ENCODE data around the gene OLA1.
"Not testable (repeated sequence)": the region's sequence is repeated elsewhere in the genome, so short reads cannot be mapped to it uniquely, and the experiment has no call there.

The OLA1 gene

DNA sequence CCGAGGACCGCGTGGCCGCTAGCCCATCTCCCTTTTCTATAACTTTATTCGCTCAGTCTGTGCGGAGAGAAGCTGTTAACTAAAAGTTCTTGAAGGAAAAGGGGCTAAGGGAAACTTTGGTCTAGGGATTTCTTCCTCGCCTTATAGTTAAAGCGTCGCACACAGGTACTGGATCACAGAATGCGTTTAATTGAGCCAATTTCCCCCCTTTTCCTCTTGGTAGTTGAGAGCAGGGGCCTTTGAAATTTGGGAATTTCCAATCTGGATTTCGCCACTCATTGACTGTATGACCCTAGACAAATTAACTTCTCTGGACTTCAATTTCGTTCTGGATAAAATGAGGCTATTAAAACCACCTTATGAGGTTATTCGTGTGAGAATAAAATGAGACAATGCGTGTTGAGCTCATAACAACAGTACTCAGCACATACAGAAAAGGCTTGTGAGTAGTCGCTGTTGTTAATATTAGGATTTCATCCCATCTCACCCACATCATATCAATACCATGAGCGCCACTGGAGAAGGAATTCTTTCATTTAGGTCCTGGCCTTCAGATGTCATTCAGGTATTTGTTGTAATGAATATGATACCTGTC, 763 bp upstream of the OLA1 start:
- no peaks in the 10 kb centered on the region for H3K36me3 ChIP-seq (ENCODE audit: control insufficient read depth in 1 of 2, insufficient read depth in 2 of 2, low read length in 2 of 2)
- H3K4me1 ChIP-seq (ENCODE audit: control insufficient read depth in 1 of 2, insufficient read depth in 2 of 2, low read length in 2 of 2), result peaks cover 0 to 5% of the 10 kb centered on the region in 2 donors
- H3K27ac ChIP-seq (ENCODE audit: low read length), result peak overlapping the region; percentile 79
- H3K9me3 ChIP-seq (ENCODE audit: control insufficient read depth in 1 of 2, low read length in 2 of 2), result no peaks in the 10 kb centered on the region
- no peaks in the 10 kb centered on the region for H3K27me3 ChIP-seq (ENCODE audit: low read depth, low read length)
- peak overlapping the region; percentile 78 to 81 for H3K4me3 ChIP-seq (ENCODE audit: low read depth in 1 of 2, low read length in 2 of 2)

DNA sequence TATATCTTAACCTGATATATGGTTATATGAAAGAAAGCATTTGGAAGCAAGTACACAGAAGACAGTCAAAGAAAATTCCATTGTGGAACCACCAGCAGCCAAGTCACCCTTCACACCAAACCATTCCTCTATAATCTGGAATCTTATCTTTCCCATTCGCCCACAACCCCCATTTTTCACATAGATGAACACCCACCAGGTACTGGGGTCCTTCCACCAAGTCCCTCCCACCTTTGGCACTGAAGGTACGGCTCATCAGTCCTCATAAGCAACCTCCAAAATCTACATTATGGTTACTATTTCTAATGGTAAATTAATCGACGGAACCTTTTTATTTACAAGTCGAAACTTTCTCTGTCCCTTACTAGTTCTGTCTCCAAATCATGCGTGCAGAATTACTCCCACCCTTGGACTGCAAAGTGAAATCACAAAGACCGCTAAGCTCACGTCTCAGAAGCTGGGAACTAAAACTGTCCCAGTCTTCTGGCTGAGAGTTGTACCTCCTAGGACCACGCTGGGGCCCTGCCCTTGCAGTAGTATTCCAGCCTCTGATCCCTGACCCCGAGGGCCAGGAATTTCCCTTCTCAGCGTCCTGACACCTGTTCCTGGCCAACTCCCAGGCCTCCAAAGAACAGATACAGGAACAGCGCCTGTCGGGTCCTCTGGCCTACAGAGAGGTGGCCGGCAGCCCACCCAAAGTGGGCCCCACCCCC, 702 bp downstream of the OLA1 start:
- H3K4me3 ChIP-seq (ENCODE audit: low read depth in 1 of 2, low read length in 2 of 2), result peak overlapping the region; percentile 81 to 84
- H3K27me3 ChIP-seq (ENCODE audit: low read depth, low read length), result no peaks in the 10 kb centered on the region
- H3K4me1 ChIP-seq (ENCODE audit: control insufficient read depth in 1 of 2, insufficient read depth in 2 of 2, low read length in 2 of 2), result peaks cover 0 to 5% of the 10 kb centered on the region in 2 donors
- no peaks in the 10 kb centered on the region for H3K36me3 ChIP-seq (ENCODE audit: control insufficient read depth in 1 of 2, insufficient read depth in 2 of 2, low read length in 2 of 2)
- H3K9me3 ChIP-seq (ENCODE audit: control insufficient read depth in 1 of 2, low read length in 2 of 2), result no peaks in the 10 kb centered on the region
- H3K27ac ChIP-seq (ENCODE audit: low read length), result peak overlapping the region; percentile 60

- Histone ChIP-seq H3K4me1 (ENCODE audit: control insufficient read depth in 1 of 2, insufficient read depth in 2 of 2, low read length in 2 of 2) (peaks cover 0 to 5% of the 10 kb centered on the region in 2 donors), H3K27me3 (ENCODE audit: low read depth, low read length) (no peaks in the 10 kb centered on the region), H3K27ac (ENCODE audit: low read length) (no peak overlapping the region), H3K4me3 (ENCODE audit: low read depth in 1 of 2, low read length in 2 of 2) (no peak overlapping the region), H3K36me3 (ENCODE audit: control insufficient read depth in 1 of 2, insufficient read depth in 2 of 2, low read length in 2 of 2) (peaks cover 0 to 6% of the 10 kb centered on the region in 2 donors), H3K9me3 (ENCODE audit: control insufficient read depth in 1 of 2, low read length in 2 of 2) (no peaks in the 10 kb centered on the region)
These were observed 1.4 kb downstream of the OLA1 start for GRCh38 chr2:174246944-174247381.

- not testable (repeated sequence) for H3K27me3 ChIP-seq (ENCODE audit: low read depth, low read length); H3K27ac ChIP-seq (ENCODE audit: low read length); H3K4me1 ChIP-seq (ENCODE audit: control insufficient read depth in 1 of 2, insufficient read depth in 2 of 2, low read length in 2 of 2); H3K4me3 ChIP-seq (ENCODE audit: low read depth in 1 of 2, low read length in 2 of 2); H3K9me3 ChIP-seq (ENCODE audit: control insufficient read depth in 1 of 2, low read length in 2 of 2); H3K36me3 ChIP-seq (ENCODE audit: control insufficient read depth in 1 of 2, insufficient read depth in 2 of 2, low read length in 2 of 2)
These were observed 2.7 kb downstream of the OLA1 start for GRCh38 chr2:174245628-174246027.

DNA sequence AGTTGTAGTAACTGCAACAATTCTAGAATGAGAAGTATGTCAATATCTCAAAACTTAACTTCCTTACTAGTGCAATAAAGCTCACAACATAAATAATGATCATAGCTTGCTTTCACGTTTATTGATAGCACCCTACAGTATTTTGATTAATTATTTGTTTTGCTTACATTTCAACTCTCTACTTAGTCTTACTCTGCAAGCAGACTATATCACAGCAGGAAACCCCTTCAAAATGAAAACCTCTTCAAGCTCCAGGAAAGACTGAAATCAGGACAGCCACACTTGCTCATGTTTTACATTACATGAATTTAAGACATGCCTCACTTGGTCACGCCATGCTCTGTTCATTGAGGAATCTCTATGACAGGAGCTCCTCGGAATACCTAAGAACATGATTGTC, 3.3 kb downstream of the OLA1 start:
- no peaks in the 10 kb centered on the region for H3K27me3 ChIP-seq (ENCODE audit: low read depth, low read length)
- no peak overlapping the region for H3K27ac ChIP-seq (ENCODE audit: low read length)
- no peak overlapping the region for H3K4me3 ChIP-seq (ENCODE audit: low read depth in 1 of 2, low read length in 2 of 2)
- peaks cover 0 to 6% of the 10 kb centered on the region in 2 donors for H3K36me3 ChIP-seq (ENCODE audit: control insufficient read depth in 1 of 2, insufficient read depth in 2 of 2, low read length in 2 of 2)
- no peaks in the 10 kb centered on the region for H3K9me3 ChIP-seq (ENCODE audit: control insufficient read depth in 1 of 2, low read length in 2 of 2)
- H3K4me1 ChIP-seq (ENCODE audit: control insufficient read depth in 1 of 2, insufficient read depth in 2 of 2, low read length in 2 of 2), result peaks cover 0 to 5% of the 10 kb centered on the region in 2 donors

DNA sequence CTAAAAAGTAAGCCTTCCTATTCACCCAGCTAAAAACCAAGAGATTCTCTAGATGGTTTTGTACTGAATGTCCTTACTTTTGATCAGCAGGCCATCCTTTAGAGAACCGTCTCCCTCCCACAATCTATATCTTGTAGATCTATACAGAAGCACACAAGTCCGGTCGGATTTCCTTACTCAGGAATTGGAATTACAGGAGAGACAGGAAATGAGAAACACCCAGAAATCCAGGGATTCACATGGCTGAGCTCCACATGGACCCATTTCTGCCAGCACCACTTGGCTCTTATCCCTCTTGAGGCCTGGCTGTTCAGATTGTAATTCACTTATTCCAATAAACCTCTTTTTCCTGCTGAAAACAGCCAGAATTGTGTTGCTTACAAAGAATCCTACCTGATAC, 4.5 kb downstream of the OLA1 start:
- Histone ChIP-seq H3K4me3 (ENCODE audit: low read depth in 1 of 2, low read length in 2 of 2) (no peak overlapping the region), H3K27ac (ENCODE audit: low read length) (no peak overlapping the region), H3K4me1 (ENCODE audit: control insufficient read depth in 1 of 2, insufficient read depth in 2 of 2, low read length in 2 of 2) (peaks cover 0 to 5% of the 10 kb centered on the region in 2 donors), H3K27me3 (ENCODE audit: low read depth, low read length) (no peaks in the 10 kb centered on the region), H3K36me3 (ENCODE audit: control insufficient read depth in 1 of 2, insufficient read depth in 2 of 2, low read length in 2 of 2) (peaks cover 0 to 6% of the 10 kb centered on the region in 2 donors), H3K9me3 (ENCODE audit: control insufficient read depth in 1 of 2, low read length in 2 of 2) (no peaks in the 10 kb centered on the region)

DNA sequence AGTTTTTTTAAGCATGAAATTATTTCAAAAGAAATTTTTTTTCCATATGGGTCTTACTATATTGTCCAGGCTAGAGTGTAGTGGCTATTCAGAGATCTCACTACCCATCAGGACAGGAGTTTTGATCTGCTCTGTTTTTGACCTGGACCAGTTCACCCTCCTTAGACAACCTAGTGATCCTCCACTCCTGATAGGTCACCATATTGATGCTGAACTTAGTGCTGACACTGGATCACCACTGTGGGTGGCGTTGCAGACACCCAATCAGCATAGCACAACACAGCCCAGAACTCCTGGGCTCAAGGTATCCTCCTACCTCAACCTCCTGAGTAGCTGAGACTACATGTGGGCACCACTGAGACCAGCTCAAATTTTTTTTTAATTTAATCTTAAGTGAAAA, 8.2 kb downstream of the OLA1 start:
- H3K4me3 ChIP-seq (ENCODE audit: low read depth in 1 of 2, low read length in 2 of 2), result no peak overlapping the region
- H3K36me3 ChIP-seq (ENCODE audit: control insufficient read depth in 1 of 2, insufficient read depth in 2 of 2, low read length in 2 of 2), result peaks cover 0 to 6% of the 10 kb centered on the region in 2 donors
- no peaks in the 10 kb centered on the region for H3K27me3 ChIP-seq (ENCODE audit: low read depth, low read length)
- no peaks in the 10 kb centered on the region for H3K4me1 ChIP-seq (ENCODE audit: control insufficient read depth in 1 of 2, insufficient read depth in 2 of 2, low read length in 2 of 2)
- H3K9me3 ChIP-seq (ENCODE audit: control insufficient read depth in 1 of 2, low read length in 2 of 2), result no peaks in the 10 kb centered on the region
- no peak overlapping the region for H3K27ac ChIP-seq (ENCODE audit: low read length)

- Histone ChIP-seq H3K27me3 (ENCODE audit: low read depth, low read length) (no peaks in the 10 kb centered on the region), H3K9me3 (ENCODE audit: control insufficient read depth in 1 of 2, low read length in 2 of 2) (no peaks in the 10 kb centered on the region), H3K36me3 (ENCODE audit: control insufficient read depth in 1 of 2, insufficient read depth in 2 of 2, low read length in 2 of 2) (no peaks in the 10 kb centered on the region), H3K27ac (ENCODE audit: low read length) (no peak overlapping the region), H3K4me3 (ENCODE audit: low read depth in 1 of 2, low read length in 2 of 2) (no peak overlapping the region), H3K4me1 (ENCODE audit: control insufficient read depth in 1 of 2, insufficient read depth in 2 of 2, low read length in 2 of 2) (no peaks in the 10 kb centered on the region)
These were observed 11.9 kb downstream of the OLA1 start for GRCh38 chr2:174236429-174236828.

DNA sequence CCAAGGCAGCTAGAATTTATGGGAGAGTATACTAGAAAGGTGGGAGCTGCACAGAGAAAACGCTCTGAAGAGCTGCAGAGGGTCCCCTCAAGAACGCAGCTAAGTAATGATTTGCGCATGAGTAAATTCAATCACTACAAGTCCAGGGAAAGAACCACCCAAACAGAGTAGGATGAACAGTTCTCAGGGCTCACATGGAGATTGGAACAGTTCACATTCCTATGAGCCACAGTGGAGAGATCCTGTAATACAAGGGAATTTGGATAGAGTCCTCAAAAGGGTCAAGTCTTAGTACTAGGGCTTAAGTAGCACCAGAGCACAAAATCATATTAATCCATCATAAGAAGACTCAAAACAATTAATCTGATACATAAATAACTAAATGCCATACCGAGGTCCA, 12.7 kb downstream of the OLA1 start:
- H3K4me1 ChIP-seq (ENCODE audit: control insufficient read depth in 1 of 2, insufficient read depth in 2 of 2, low read length in 2 of 2), result no peaks in the 10 kb centered on the region
- no peak overlapping the region for H3K27ac ChIP-seq (ENCODE audit: low read length)
- no peaks in the 10 kb centered on the region for H3K9me3 ChIP-seq (ENCODE audit: control insufficient read depth in 1 of 2, low read length in 2 of 2)
- no peaks in the 10 kb centered on the region for H3K36me3 ChIP-seq (ENCODE audit: control insufficient read depth in 1 of 2, insufficient read depth in 2 of 2, low read length in 2 of 2)
- no peaks in the 10 kb centered on the region for H3K27me3 ChIP-seq (ENCODE audit: low read depth, low read length)
- H3K4me3 ChIP-seq (ENCODE audit: low read depth in 1 of 2, low read length in 2 of 2), result no peak overlapping the region

- no peaks in the 10 kb centered on the region for H3K27me3 ChIP-seq (ENCODE audit: low read depth, low read length)
- H3K36me3 ChIP-seq (ENCODE audit: control insufficient read depth in 1 of 2, insufficient read depth in 2 of 2, low read length in 2 of 2), result no peaks in the 10 kb centered on the region
- H3K4me3 ChIP-seq (ENCODE audit: low read depth in 1 of 2, low read length in 2 of 2), result no peak overlapping the region
- H3K4me1 ChIP-seq (ENCODE audit: control insufficient read depth in 1 of 2, insufficient read depth in 2 of 2, low read length in 2 of 2), result no peaks in the 10 kb centered on the region
- H3K9me3 ChIP-seq (ENCODE audit: control insufficient read depth in 1 of 2, low read length in 2 of 2), result no peaks in the 10 kb centered on the region
- H3K27ac ChIP-seq (ENCODE audit: low read length), result no peak overlapping the region
These were observed 14.5 kb downstream of the OLA1 start for GRCh38 chr2:174233771-174234275.

GRCh38 chr2:174227748-174228147, 20.6 kb downstream of the OLA1 start:
- peaks cover 3 to 9% of the 10 kb centered on the region in 2 donors for H3K36me3 ChIP-seq (ENCODE audit: control insufficient read depth in 1 of 2, insufficient read depth in 2 of 2, low read length in 2 of 2)
- no peaks in the 10 kb centered on the region for H3K4me1 ChIP-seq (ENCODE audit: control insufficient read depth in 1 of 2, insufficient read depth in 2 of 2, low read length in 2 of 2)
- H3K27ac ChIP-seq (ENCODE audit: low read length), result no peak overlapping the region
- H3K27me3 ChIP-seq (ENCODE audit: low read depth, low read length), result no peaks in the 10 kb centered on the region
- H3K9me3 ChIP-seq (ENCODE audit: control insufficient read depth in 1 of 2, low read length in 2 of 2), result no peaks in the 10 kb centered on the region
- H3K4me3 ChIP-seq (ENCODE audit: low read depth in 1 of 2, low read length in 2 of 2), result no peak overlapping the region
